PC-3 (cell line): Measurements from ENCODE around the gene CS.

Source experiments
- CTCF ChIP-seq: fragments of 300-600 bp; sonication (generic); conservative IDR thresholded peaks from 2 replicates; pipeline ENCODE4 v1.5.1; 2017; ENCODE audit warnings: antibody characterized with exemption, low read depth, mild to moderate bottlenecking, low read length
- EZH2 ChIP-seq: fragments of 300-600 bp; sonication (generic); IDR thresholded peaks from one replicate; pipeline ENCODE4 v1.6.1; 2017; ENCODE audit warnings: antibody characterized with exemption, mild to moderate bottlenecking, low read length; ENCODE audit not compliant: unreplicated experiment
- EZH2phosphoT487 ChIP-seq: fragments of 300-600 bp; sonication (generic); IDR thresholded peaks from 2 replicates; pipeline ENCODE4 v1.6.1; 2018; ENCODE audit warnings: mild to moderate bottlenecking, antibody characterized with exemption, low read length, borderline replicate concordance

DNA sequence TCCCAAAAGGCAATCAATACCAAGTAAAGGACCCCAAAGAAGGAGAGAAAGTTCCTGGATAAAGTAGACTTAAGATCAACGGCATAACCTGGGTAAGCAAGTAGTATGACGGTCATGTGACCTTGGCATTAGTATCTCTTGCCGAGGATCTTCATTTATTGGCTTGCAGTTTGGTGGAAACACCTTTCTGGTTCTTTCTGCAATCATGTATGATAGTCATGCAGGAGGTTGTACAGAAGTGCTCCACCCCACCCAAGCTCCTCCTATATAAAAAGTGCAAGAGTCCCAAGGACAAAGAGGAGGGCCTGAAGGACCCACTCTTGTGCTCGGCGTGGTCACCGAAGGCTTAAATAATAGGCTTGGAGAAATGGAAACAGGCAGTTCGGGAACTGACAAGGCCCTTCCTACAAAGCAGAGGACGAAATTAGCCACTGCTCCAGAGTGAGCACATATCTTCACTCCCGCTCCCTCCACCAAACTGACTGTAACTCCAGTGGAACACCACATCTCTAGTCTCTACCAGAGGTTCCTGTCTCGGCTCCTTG is 750 bp downstream of the CS start:
- no peak for TF ChIP-seq CTCF
- TF ChIP-seq EZH2: no peak
- no peak for TF ChIP-seq EZH2phosphoT487
